NCI-H1092 treated with DMSO at 0.1 percent for 48 hours (cell line): ENCODE data around the gene ZNFX1.

ENCODE experiments used
- DNase-seq: peaks from one replicate; lab custom pipeline; 2025; lab: John Stamatoyannopoulos, UW

Gene ZNFX1

GRCh38 chr20:49292010-49292409 lies 14.2 kb upstream of the ZNFX1 start:
- DNase-seq: no peak

- no peak for DNase-seq
These were observed 13.3 kb upstream of the ZNFX1 start for GRCh38 chr20:49291200-49291599.

GRCh38 chr20:49290608-49291191 lies 12.8 kb upstream of the ZNFX1 start:
- no peak for DNase-seq

GRCh38 chr20:49288784-49289696 lies 11.2 kb upstream of the ZNFX1 start:
- DNase-seq: no peak

GRCh38 chr20:49288250-49288751 lies 10.4 kb upstream of the ZNFX1 start:
- no peak for DNase-seq

- DNase-seq: no peak
These were observed 9.8 kb upstream of the ZNFX1 start for GRCh38 chr20:49287555-49288249.

GRCh38 chr20:49286689-49287551 lies 9.1 kb upstream of the ZNFX1 start:
- DNase-seq: no peak

- DNase-seq: no peak
These were observed 8.1 kb upstream of the ZNFX1 start for GRCh38 chr20:49285813-49286494.

GRCh38 chr20:49285233-49285668 lies 7.4 kb upstream of the ZNFX1 start:
- DNase-seq: no peak

GRCh38 chr20:49284818-49285217 lies 7.0 kb upstream of the ZNFX1 start:
- no peak for DNase-seq

GRCh38 chr20:49283703-49284625 lies 6.1 kb upstream of the ZNFX1 start:
- DNase-seq: no peak

- DNase-seq: no peak
These were observed 5.4 kb upstream of the ZNFX1 start for GRCh38 chr20:49283176-49283702.

GRCh38 chr20:49282584-49283171 lies 4.8 kb upstream of the ZNFX1 start:
- DNase-seq: no peak

- DNase-seq: no peak
These were observed 4.1 kb upstream of the ZNFX1 start for GRCh38 chr20:49281913-49282467.

GRCh38 chr20:49281059-49281912 lies 3.4 kb upstream of the ZNFX1 start:
- no peak for DNase-seq

GRCh38 chr20:49280463-49281058 lies 2.7 kb upstream of the ZNFX1 start:
- DNase-seq: no peak

GRCh38 chr20:49279677-49280462 lies 2.0 kb upstream of the ZNFX1 start:
- DNase-seq: no peak
